HG02610 (cell line): ENCODE results near the gene TMUB1.
A peak's percentile ranks its signal among the peaks of the same experiment; 100 is the strongest.

Experiments
- ATAC-seq: cut with Tn5 transposase; IDR thresholded peaks from one replicate; pipeline ENCODE4 v1.9.1; 2021; ENCODE audit warnings: mild to moderate bottlenecking, moderate library complexity; ENCODE audit not compliant: unreplicated experiment

Gene TMUB1

GRCh38 chr7:151086802-151087244 lies 3.5 kb upstream of the TMUB1 start:
- ATAC-seq = no peak

- peak; percentile 41 for ATAC-seq
These were observed 2.7 kb upstream of the TMUB1 start, which contains the start of gene AGAP3 for GRCh38 chr7:151085691-151086620. Gene AGAP3, plus strand, starts transcription at chr7:151086475. Its CDS starts 267 bp downstream, at chr7:151086742.

GRCh38 chr7:151085329-151085690 lies 2.0 kb upstream of the TMUB1 start:
- ATAC-seq = no peak

GRCh38 chr7:151083824-151084160 lies 499 bp upstream of the TMUB1 start:
- ATAC-seq = no peak

GRCh38 chr7:151082141-151083070 lies 887 bp downstream of the TMUB1 start:
- no peak for ATAC-seq

- no peak for ATAC-seq
These were observed 1.9 kb downstream of the TMUB1 start for GRCh38 chr7:151081170-151082101.

GRCh38 chr7:151080522-151081169 lies 2.6 kb downstream of the TMUB1 start, which contains the start of gene FASTK:
Gene FASTK, minus strand, starts transcription at chr7:151080809. Its CDS starts 43 bp downstream, at chr7:151080766.
- peak; percentile 77 for ATAC-seq

GRCh38 chr7:151080067-151080521 lies 3.2 kb downstream of the TMUB1 start:
- ATAC-seq = no peak

GRCh38 chr7:151079199-151079910 lies 3.9 kb downstream of the TMUB1 start:
- no peak for ATAC-seq

GRCh38 chr7:151078233-151079040 lies 4.9 kb downstream of the TMUB1 start:
- ATAC-seq = no peak

- ATAC-seq = no peak
These were observed 5.5 kb downstream of the TMUB1 start for GRCh38 chr7:151077705-151078232.

GRCh38 chr7:151076863-151077704 lies 6.2 kb downstream of the TMUB1 start:
- ATAC-seq = no peak

GRCh38 chr7:151075978-151076426 lies 7.3 kb downstream of the TMUB1 start:
- ATAC-seq = no peak

- no peak for ATAC-seq
These were observed 7.7 kb downstream of the TMUB1 start for GRCh38 chr7:151075662-151075971.

GRCh38 chr7:151074817-151075661 lies 8.3 kb downstream of the TMUB1 start:
- no peak for ATAC-seq

GRCh38 chr7:151073990-151074389 lies 9.3 kb downstream of the TMUB1 start:
- ATAC-seq = no peak
